ENCODE results near the gene ANKRD42. TPM values are rescaled to one million over a fixed set of nuclear protein-coding genes. Genes with fewer than 3 reads are reported as not detected.

The ANKRD42 gene
- total RNA-seq, 1 donor from 2014 or later = 5.2 TPM

DNA sequence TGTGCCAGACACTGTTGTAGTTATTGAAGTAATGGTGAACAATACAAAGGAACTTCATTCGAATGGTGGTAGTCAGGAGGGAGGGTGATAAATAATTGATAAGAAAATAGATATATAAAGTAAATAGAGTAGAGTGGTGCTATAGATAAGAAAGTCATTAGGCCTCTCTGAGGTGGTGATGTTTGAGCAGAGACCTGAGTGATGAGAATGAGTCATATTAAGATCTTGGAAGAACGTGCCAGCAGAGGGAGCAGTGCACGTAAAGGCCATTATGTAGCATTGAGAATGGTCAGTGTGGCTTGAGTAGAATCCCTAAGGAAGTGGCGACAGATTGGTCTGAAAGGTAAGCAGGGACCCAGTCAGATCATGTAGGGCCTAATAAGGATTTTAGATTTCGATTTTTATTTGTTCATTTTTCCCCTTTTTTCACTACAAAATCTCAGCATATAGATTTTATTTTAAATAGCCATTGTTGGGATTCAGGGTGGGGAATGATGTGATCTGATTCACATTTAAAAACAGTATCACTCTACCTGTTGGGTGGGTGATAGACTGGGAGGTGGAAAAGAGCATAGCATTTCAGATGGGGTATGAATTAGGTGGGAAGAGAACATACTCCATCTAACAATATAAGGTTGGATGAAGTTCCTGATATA, 47.9 kb downstream of the ANKRD42 start:
- Histone ChIP-seq H3K4me1 (peaks cover 1% of the 10 kb centered on the region), H3K36me3 (no peaks in the 10 kb centered on the region), H3K9me3 (replicated peaks) (no peaks in the 10 kb centered on the region), H3K4me3 (no peak overlapping the region), H3K27ac (replicated peaks) (no peak overlapping the region), H3K27me3 (ENCODE audit: low read depth) (no peaks in the 10 kb centered on the region)
- no peak for DNase-seq
- intact Hi-C loops (cut with micrococcal nuclease) = no loop called here
- TF ChIP-seq, protein P1, sequence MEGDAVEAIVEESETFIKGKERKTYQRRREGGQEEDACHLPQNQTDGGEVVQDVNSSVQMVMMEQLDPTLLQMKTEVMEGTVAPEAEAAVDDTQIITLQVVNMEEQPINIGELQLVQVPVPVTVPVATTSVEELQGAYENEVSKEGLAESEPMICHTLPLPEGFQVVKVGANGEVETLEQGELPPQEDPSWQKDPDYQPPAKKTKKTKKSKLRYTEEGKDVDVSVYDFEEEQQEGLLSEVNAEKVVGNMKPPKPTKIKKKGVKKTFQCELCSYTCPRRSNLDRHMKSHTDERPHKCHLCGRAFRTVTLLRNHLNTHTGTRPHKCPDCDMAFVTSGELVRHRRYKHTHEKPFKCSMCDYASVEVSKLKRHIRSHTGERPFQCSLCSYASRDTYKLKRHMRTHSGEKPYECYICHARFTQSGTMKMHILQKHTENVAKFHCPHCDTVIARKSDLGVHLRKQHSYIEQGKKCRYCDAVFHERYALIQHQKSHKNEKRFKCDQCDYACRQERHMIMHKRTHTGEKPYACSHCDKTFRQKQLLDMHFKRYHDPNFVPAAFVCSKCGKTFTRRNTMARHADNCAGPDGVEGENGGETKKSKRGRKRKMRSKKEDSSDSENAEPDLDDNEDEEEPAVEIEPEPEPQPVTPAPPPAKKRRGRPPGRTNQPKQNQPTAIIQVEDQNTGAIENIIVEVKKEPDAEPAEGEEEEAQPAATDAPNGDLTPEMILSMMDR (IDR thresholded peaks at IDR 0.05; ENCODE audit: borderline replicate concordance) = peak; percentile 67

DNA sequence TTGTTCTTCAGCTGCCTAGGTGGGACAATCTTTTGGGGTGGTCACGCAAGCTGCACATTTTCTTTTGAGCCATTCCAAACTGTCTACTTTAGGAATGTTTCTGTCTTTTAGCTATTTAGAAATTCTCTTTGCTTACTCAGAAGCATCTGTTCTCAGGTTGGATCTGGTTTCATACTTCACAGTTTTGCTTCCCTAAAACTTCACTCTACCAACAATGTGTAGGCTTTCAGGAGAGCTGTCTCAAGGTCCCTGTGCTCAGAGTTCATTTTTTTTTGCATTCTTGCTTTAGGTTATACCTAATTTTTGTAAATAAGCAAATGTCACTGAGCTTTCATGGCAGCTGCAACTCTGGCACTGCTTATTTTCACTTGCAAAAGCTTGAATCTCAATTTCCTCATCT, 55.9 kb downstream of the ANKRD42 start:
- intact Hi-C loops (cut with micrococcal nuclease) = no loop called here
- no peak for DNase-seq
- Histone ChIP-seq H3K4me1 (peaks cover 5% of the 10 kb centered on the region), H3K9me3 (replicated peaks) (no peaks in the 10 kb centered on the region), H3K27me3 (ENCODE audit: low read depth) (no peaks in the 10 kb centered on the region), H3K36me3 (no peaks in the 10 kb centered on the region), H3K27ac (replicated peaks) (no peak overlapping the region), H3K4me3 (no peak overlapping the region)
- TF ChIP-seq, protein P1 (IDR thresholded peaks at IDR 0.05; ENCODE audit: borderline replicate concordance) = no peak

DNA sequence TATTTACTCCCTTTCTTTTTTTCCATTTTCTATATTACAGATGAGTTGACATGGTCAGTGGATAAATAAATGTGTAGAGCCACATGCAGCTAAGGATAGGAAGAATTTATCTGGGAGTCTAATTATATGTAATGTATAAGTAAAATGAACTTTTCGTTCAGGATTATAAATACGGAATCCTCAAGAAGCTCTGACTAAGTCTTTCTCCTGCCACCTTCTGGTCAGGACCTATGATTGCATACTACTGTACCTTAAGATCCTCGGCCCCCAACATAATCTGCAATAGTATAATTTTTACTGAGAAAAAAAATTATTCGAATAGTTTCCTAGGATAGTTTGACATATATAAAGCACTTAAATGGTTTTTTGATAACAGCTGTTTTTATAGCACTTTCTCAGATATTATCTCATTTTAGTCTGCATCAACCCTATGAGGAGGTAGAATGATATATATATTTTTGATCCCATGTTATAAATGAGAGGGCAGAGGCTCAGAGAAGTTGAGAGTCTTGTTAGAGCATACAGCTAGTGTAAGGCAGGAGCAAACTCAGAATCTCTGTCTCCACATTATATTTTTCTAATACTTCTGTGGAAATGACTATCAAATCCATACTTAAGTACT, 56.6 kb downstream of the ANKRD42 start:
- H3K27me3 ChIP-seq (ENCODE audit: low read depth) = no peaks in the 10 kb centered on the region
- TF ChIP-seq, protein P1 (IDR thresholded peaks at IDR 0.05; ENCODE audit: borderline replicate concordance) = peak; percentile 77
- peaks cover 5% of the 10 kb centered on the region for H3K4me1 ChIP-seq
- no peak for DNase-seq
- H3K27ac ChIP-seq (replicated peaks) = no peak overlapping the region
- no peaks in the 10 kb centered on the region for H3K36me3 ChIP-seq
- H3K9me3 ChIP-seq (replicated peaks) = no peaks in the 10 kb centered on the region
- H3K4me3 ChIP-seq = no peak overlapping the region
- intact Hi-C loops (cut with micrococcal nuclease) = loop anchor here (10.0 kb wide), 1 partner anchor 345 kb away; the partner anchor contains the start of genes DDIAS and PRCP

DNA sequence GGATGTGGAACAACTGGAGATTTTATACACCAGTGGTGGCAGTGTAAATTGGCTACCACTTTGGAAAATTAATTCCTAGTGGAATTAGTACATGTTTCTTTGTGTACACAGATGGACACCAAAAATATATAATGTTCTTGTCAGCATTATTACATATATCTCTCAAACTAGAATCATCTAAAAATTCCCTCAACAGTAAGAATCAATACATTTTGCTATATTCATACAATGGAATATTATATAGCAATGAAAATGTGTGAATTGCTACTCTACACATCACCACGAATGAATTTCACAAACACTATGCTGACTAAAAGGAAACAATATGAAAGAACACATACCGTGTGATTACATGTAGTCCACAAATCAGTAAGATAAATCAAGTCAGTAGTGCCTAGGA, 58.8 kb downstream of the ANKRD42 start:
- Histone ChIP-seq H3K9me3 (replicated peaks) (no peaks in the 10 kb centered on the region), H3K27me3 (ENCODE audit: low read depth) (no peaks in the 10 kb centered on the region), H3K4me3 (no peak overlapping the region), H3K4me1 (peaks cover 5% of the 10 kb centered on the region), H3K36me3 (peaks cover 6% of the 10 kb centered on the region), H3K27ac (replicated peaks) (no peak overlapping the region)
- no peak for DNase-seq
- TF ChIP-seq, protein P1 (IDR thresholded peaks at IDR 0.05; ENCODE audit: borderline replicate concordance) = no peak
- intact Hi-C loops (cut with micrococcal nuclease) = loop anchor here (10.0 kb wide), 1 partner anchor 347 kb away; the partner anchor contains the start of genes DDIAS and PRCP

DNA sequence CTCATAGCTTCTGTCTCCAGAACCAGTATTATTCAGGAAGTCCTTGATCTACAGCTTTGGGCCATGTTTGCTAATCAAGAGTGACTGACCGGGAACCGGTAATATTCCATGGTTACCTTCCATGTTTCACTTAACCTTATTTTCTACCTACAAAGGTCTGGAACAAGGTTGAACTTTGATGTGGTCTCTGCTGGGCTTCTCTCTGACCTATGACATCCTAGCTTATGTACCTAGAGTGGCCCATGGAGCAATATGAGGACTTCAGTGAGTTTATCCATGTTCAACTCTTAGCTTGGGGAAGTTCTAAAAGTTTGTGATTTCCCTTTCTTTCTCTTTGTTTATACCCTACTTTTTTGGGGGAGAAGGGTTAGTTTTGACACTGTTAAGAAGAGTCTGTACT, 59.4 kb downstream of the ANKRD42 start:
- intact Hi-C loops (cut with micrococcal nuclease) = loop anchor here (10.0 kb wide), 1 partner anchor 348 kb away; the partner anchor contains the start of genes DDIAS and PRCP
- TF ChIP-seq, protein P1 (IDR thresholded peaks at IDR 0.05; ENCODE audit: borderline replicate concordance) = no peak
- DNase-seq = no peak
- Histone ChIP-seq H3K27me3 (ENCODE audit: low read depth) (no peaks in the 10 kb centered on the region), H3K9me3 (replicated peaks) (no peaks in the 10 kb centered on the region), H3K27ac (replicated peaks) (no peak overlapping the region), H3K36me3 (peaks cover 11% of the 10 kb centered on the region), H3K4me3 (no peak overlapping the region), H3K4me1 (peaks cover 5% of the 10 kb centered on the region)
